Neural progenitor cell (in vitro differentiated cells): ENCODE results near the gene THBS1.

Experiments used
- EZH2 ChIP-seq: fragments of 200-600 bp; sonication (generic); IDR thresholded peaks from 2 replicates; pipeline ENCODE4 v1.6.1; 2017; ENCODE audit warnings: antibody characterized with exemption, mild to moderate bottlenecking, moderate library complexity
- EZH2phosphoT487 ChIP-seq: fragments of 200-600 bp; sonication (generic); IDR thresholded peaks from 2 replicates; pipeline ENCODE4 v1.6.1; 2017; ENCODE audit warnings: antibody characterized with exemption
- TF ChIP-seq, protein P1 (sequence below): fragments of 200-600 bp; sonication (generic); IDR thresholded peaks from 2 replicates; pipeline ENCODE4 v1.5.1; 2017; ENCODE audit warnings: antibody characterized with exemption, mild to moderate bottlenecking

DNA sequence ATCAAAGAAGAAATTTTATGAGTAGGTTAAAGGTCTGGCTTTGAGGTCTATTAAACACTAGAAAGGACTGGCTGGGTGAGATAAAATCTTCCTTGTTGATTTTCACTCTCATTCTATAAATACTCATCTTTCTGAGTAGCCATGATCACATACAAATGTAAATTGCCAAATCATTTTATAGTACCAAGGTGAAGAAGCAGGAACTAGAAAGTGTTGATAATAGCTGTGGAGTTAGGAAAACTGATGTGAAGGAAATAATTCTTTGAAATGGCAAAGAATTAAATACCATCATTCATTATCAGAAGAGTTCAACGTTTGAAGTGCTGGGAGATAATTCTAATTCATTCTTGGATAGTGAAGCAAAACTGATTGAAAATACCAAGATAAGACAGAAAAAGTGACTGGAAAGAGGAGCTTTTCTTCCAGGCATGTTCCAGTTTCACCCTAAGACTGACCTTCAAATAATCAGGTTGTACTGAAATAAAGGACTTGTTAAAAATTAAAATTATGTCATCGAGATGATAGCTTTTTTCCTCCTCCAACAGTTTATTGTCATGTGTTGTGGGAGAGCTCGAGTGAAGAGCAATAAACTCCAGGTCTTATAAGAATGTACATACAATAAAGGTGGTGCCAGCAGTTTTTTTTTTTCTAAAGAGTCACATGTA is 17.4 kb downstream of the THBS1 start:
- TF ChIP-seq, protein P1, sequence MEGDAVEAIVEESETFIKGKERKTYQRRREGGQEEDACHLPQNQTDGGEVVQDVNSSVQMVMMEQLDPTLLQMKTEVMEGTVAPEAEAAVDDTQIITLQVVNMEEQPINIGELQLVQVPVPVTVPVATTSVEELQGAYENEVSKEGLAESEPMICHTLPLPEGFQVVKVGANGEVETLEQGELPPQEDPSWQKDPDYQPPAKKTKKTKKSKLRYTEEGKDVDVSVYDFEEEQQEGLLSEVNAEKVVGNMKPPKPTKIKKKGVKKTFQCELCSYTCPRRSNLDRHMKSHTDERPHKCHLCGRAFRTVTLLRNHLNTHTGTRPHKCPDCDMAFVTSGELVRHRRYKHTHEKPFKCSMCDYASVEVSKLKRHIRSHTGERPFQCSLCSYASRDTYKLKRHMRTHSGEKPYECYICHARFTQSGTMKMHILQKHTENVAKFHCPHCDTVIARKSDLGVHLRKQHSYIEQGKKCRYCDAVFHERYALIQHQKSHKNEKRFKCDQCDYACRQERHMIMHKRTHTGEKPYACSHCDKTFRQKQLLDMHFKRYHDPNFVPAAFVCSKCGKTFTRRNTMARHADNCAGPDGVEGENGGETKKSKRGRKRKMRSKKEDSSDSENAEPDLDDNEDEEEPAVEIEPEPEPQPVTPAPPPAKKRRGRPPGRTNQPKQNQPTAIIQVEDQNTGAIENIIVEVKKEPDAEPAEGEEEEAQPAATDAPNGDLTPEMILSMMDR, result no peak
- TF ChIP-seq EZH2 (no peak), EZH2phosphoT487 (no peak)
